ENCODE data around the gene ITPR1. TPM values are rescaled to one million over a fixed set of nuclear protein-coding genes. Genes with fewer than 3 reads are reported as not detected.
A peak's percentile ranks its signal among the peaks of the same experiment; 100 is the strongest.

ITPR1 gene
- total and polyA plus RNA-seq, 8 donors, result 34.8 to 57.3 (median 42.0) TPM

GRCh38 chr3:4580346-4581123 is 87.4 kb downstream of the ITPR1 start:
- Histone ChIP-seq H3K4me1 (peaks cover 15 to 37% of the 10 kb centered on the region in 2 donors), H3K27me3 (no peaks in the 10 kb centered on the region), H3K4me3 (no peak overlapping the region), H3K27ac (no peak overlapping the region), H3K36me3 (no peaks in the 10 kb centered on the region), H3K9me3 (no peaks in the 10 kb centered on the region)
- no peak for TF ChIP-seq CTCF (IDR thresholded peaks at IDR 0.05)
- intact Hi-C loops (cut with DNase I), result no loop called here
- DNase-seq (no peak), ATAC-seq (no peak)

- no peaks in the 10 kb centered on the region for H3K36me3 ChIP-seq
- TF ChIP-seq CTCF (IDR thresholded peaks at IDR 0.05), result no peak
- H3K27ac ChIP-seq, result no peak overlapping the region
- no peak for ATAC-seq
- H3K9me3 ChIP-seq, result no peaks in the 10 kb centered on the region
- no peak overlapping the region for H3K4me3 ChIP-seq
- no peak for DNase-seq
- H3K4me1 ChIP-seq, result peaks cover 15 to 37% of the 10 kb centered on the region in 2 donors
- intact Hi-C loops (cut with DNase I), result no loop called here
- H3K27me3 ChIP-seq, result no peaks in the 10 kb centered on the region
Observed at GRCh38 chr3:4581124-4581424, 87.9 kb downstream of the ITPR1 start.

- Histone ChIP-seq H3K9me3 (no peaks in the 10 kb centered on the region), H3K27ac (no peak overlapping the region), H3K4me3 (no peak overlapping the region), H3K27me3 (no peaks in the 10 kb centered on the region), H3K36me3 (no peaks in the 10 kb centered on the region), H3K4me1 (peaks cover 15 to 37% of the 10 kb centered on the region in 2 donors)
- DNase-seq (no peak), ATAC-seq (no peak)
- TF ChIP-seq CTCF (IDR thresholded peaks at IDR 0.05), result no peak
- intact Hi-C loops (cut with DNase I), result no loop called here
Observed at GRCh38 chr3:4581498-4581897, 88.3 kb downstream of the ITPR1 start.

- Histone ChIP-seq H3K9me3 (no peaks in the 10 kb centered on the region), H3K4me1 (peaks cover 15 to 37% of the 10 kb centered on the region in 2 donors), H3K27ac (peak overlapping the region in 1 of 2 donors; percentile 60), H3K27me3 (no peaks in the 10 kb centered on the region), H3K36me3 (no peaks in the 10 kb centered on the region), H3K4me3 (no peak overlapping the region)
- intact Hi-C loops (cut with DNase I), result no loop called here
- no peak for DNase-seq
- ATAC-seq, result no peak
- TF ChIP-seq CTCF (IDR thresholded peaks at IDR 0.05), result no peak
Observed at GRCh38 chr3:4581920-4582611, 88.9 kb downstream of the ITPR1 start.

GRCh38 chr3:4582624-4583023 is 89.5 kb downstream of the ITPR1 start:
- peak overlapping the region; percentile 60 to 74 for H3K27ac ChIP-seq
- H3K27me3 ChIP-seq, result no peaks in the 10 kb centered on the region
- H3K9me3 ChIP-seq, result no peaks in the 10 kb centered on the region
- ATAC-seq (peak; percentile 30), DNase-seq (no peak)
- no peak overlapping the region for H3K4me3 ChIP-seq
- H3K4me1 ChIP-seq, result peaks cover 15 to 37% of the 10 kb centered on the region in 2 donors
- intact Hi-C loops (cut with DNase I), result no loop called here
- H3K36me3 ChIP-seq, result no peaks in the 10 kb centered on the region
- TF ChIP-seq CTCF (IDR thresholded peaks at IDR 0.05), result no peak

Data from left lung (tissue), 10 donors.